ENCODE results near the gene RAB19. TPM values are rescaled to one million over a fixed set of nuclear protein-coding genes. Genes with fewer than 3 reads are reported as not detected.

The RAB19 gene
- total and polyA plus RNA-seq, 4 donors = 0.24 to 3.2 (median 2.0) TPM

- ATAC-seq (ENCODE audit: insufficient read depth, low FRiP score) (no peak), DNase-seq (no peak)
- Histone ChIP-seq H3K9ac (ENCODE audit: insufficient read depth in 1 of 2, low read length in 2 of 2) (no peak overlapping the region), H3K4me3 (no peak overlapping the region), H3K36me3 (ENCODE audit: control insufficient read depth in 4 of 4, insufficient read depth in 4 of 4, low read length in 4 of 4) (no peaks in the 10 kb centered on the region), H3K27ac (ENCODE audit: low read depth in 1 of 2, low read length in 1 of 2) (no peak overlapping the region), H3K4me1 (ENCODE audit: control insufficient read depth in 5 of 5, insufficient read depth in 5 of 5, low read length in 5 of 5) (peaks cover 0 to 3% (median 0%) of the 10 kb centered on the region in 5 donors), H3K9me3 (ENCODE audit: control insufficient read depth in 4 of 4, insufficient read depth in 3 of 4, low read length in 3 of 4) (no peaks in the 10 kb centered on the region), H3K27me3 (ENCODE audit: control insufficient read depth in 3 of 3, insufficient read depth in 3 of 3, low read length in 2 of 3) (peaks cover 0 to 3% (median 0%) of the 10 kb centered on the region in 3 donors)
- no peak for TF ChIP-seq CTCF (IDR thresholded peaks at IDR 0.05; ENCODE audit: control extremely low read depth, extremely low read depth)
- WGBS, 2 donors = 92 to 93% methylated on average over 3 of the region's 3 CpGs
Measured at GRCh38 chr7:140440593-140440992, 36.7 kb downstream of the RAB19 start.

- DNase-seq (no peak), ATAC-seq (ENCODE audit: insufficient read depth, low FRiP score) (no peak)
- Histone ChIP-seq H3K4me3 (no peak overlapping the region), H3K4me1 (ENCODE audit: control insufficient read depth in 5 of 5, insufficient read depth in 5 of 5, low read length in 5 of 5) (no peaks in the 10 kb centered on the region), H3K9ac (ENCODE audit: insufficient read depth in 1 of 2, low read length in 2 of 2) (no peak overlapping the region), H3K36me3 (ENCODE audit: control insufficient read depth in 4 of 4, insufficient read depth in 4 of 4, low read length in 4 of 4) (no peaks in the 10 kb centered on the region), H3K27me3 (ENCODE audit: control insufficient read depth in 3 of 3, insufficient read depth in 3 of 3, low read length in 2 of 3) (no peaks in the 10 kb centered on the region), H3K9me3 (ENCODE audit: control insufficient read depth in 4 of 4, insufficient read depth in 3 of 4, low read length in 3 of 4) (no peaks in the 10 kb centered on the region), H3K27ac (ENCODE audit: low read depth in 1 of 2, low read length in 1 of 2) (no peak overlapping the region)
- 88 to 95% methylated on average over 2 of the region's 2 CpGs for WGBS, 2 donors
- no peak for TF ChIP-seq CTCF (IDR thresholded peaks at IDR 0.05; ENCODE audit: control extremely low read depth, extremely low read depth)
Measured at GRCh38 chr7:140441519-140441918, 37.7 kb downstream of the RAB19 start.

- H3K36me3 ChIP-seq (ENCODE audit: control insufficient read depth in 4 of 4, insufficient read depth in 4 of 4, low read length in 4 of 4) = no peaks in the 10 kb centered on the region
- no peak overlapping the region for H3K4me3 ChIP-seq
- no peaks in the 10 kb centered on the region for H3K27me3 ChIP-seq (ENCODE audit: control insufficient read depth in 3 of 3, insufficient read depth in 3 of 3, low read length in 2 of 3)
- no peak overlapping the region for H3K9ac ChIP-seq (ENCODE audit: insufficient read depth in 1 of 2, low read length in 2 of 2)
- no peaks in the 10 kb centered on the region for H3K9me3 ChIP-seq (ENCODE audit: control insufficient read depth in 4 of 4, insufficient read depth in 3 of 4, low read length in 3 of 4)
- peaks cover 0 to 5% (median 0%) of the 10 kb centered on the region in 5 donors for H3K4me1 ChIP-seq (ENCODE audit: control insufficient read depth in 5 of 5, insufficient read depth in 5 of 5, low read length in 5 of 5)
- WGBS, 2 donors = 89 to 97% methylated on average over 11 of the region's 11 CpGs
- TF ChIP-seq CTCF (IDR thresholded peaks at IDR 0.05; ENCODE audit: control extremely low read depth, extremely low read depth) = no peak
- ATAC-seq (ENCODE audit: insufficient read depth, low FRiP score) = no peak
- H3K27ac ChIP-seq (ENCODE audit: low read depth in 1 of 2, low read length in 1 of 2) = no peak overlapping the region
- DNase-seq = no peak
Measured at GRCh38 chr7:140446467-140446866, 42.6 kb downstream of the RAB19 start.

GRCh38 chr7:140447841-140448240 lies 44.0 kb downstream of the RAB19 start:
- no peak overlapping the region for H3K9ac ChIP-seq (ENCODE audit: insufficient read depth in 1 of 2, low read length in 2 of 2)
- no peaks in the 10 kb centered on the region for H3K27me3 ChIP-seq (ENCODE audit: control insufficient read depth in 3 of 3, insufficient read depth in 3 of 3, low read length in 2 of 3)
- DNase-seq (no peak), ATAC-seq (ENCODE audit: insufficient read depth, low FRiP score) (no peak)
- H3K27ac ChIP-seq (ENCODE audit: low read depth in 1 of 2, low read length in 1 of 2) = no peak overlapping the region
- H3K36me3 ChIP-seq (ENCODE audit: control insufficient read depth in 4 of 4, insufficient read depth in 4 of 4, low read length in 4 of 4) = no peaks in the 10 kb centered on the region
- WGBS, 2 donors = 68 to 87% methylated on average over 7 of the region's 7 CpGs
- no peak for TF ChIP-seq CTCF (IDR thresholded peaks at IDR 0.05; ENCODE audit: control extremely low read depth, extremely low read depth)
- no peaks in the 10 kb centered on the region for H3K9me3 ChIP-seq (ENCODE audit: control insufficient read depth in 4 of 4, insufficient read depth in 3 of 4, low read length in 3 of 4)
- peaks cover 0 to 5% (median 0%) of the 10 kb centered on the region in 5 donors for H3K4me1 ChIP-seq (ENCODE audit: control insufficient read depth in 5 of 5, insufficient read depth in 5 of 5, low read length in 5 of 5)
- no peak overlapping the region for H3K4me3 ChIP-seq

Data from lung (tissue), 12 donors.